Suprapubic skin (tissue), 4 donors: Measurements from ENCODE around the gene SUGCT. TPM values are rescaled to one million over a fixed set of nuclear protein-coding genes. Genes with fewer than 3 reads are reported as not detected.

Experiments used
- DNase-seq, 2 donors: peaks; one replicate each; pipeline ENCODE4 v3.0.0-alpha.2; 2019; ENCODE audit warnings: low spot score in 2 of 2
- H3K27ac ChIP-seq: fragments of 200-600 bp; sonication (generic); one replicate; pipeline ENCODE4 v1.5.1; 2019
- H3K27me3 ChIP-seq: fragments of 200-600 bp; sonication (generic); one replicate; pipeline ENCODE4 v1.5.1; 2019
- H3K36me3 ChIP-seq: fragments of 200-600 bp; sonication (generic); one replicate; pipeline ENCODE4 v1.5.1; 2019
- H3K4me1 ChIP-seq: fragments of 200-600 bp; sonication (generic); one replicate; pipeline ENCODE4 v1.5.1; 2019
- H3K4me3 ChIP-seq: fragments of 200-600 bp; sonication (generic); one replicate; pipeline ENCODE4 v1.5.1; 2019; ENCODE audit warnings: mild to moderate bottlenecking
- H3K9me3 ChIP-seq: fragments of 200-600 bp; sonication (generic); one replicate; pipeline ENCODE4 v1.5.1; 2019
- EP300 ChIP-seq: sonication (generic); formaldehyde crosslinking; IDR thresholded peaks from one replicate; pipeline ENCODE4 v1.6.1; 2017; ENCODE audit warnings: antibody characterized with exemption
- POLR2A ChIP-seq, 2 donors: fragments of 450-650 bp; IDR thresholded peaks; one replicate each; pipeline ENCODE4 v1.6.1; 2017; ENCODE audit warnings: antibody characterized with exemption in 2 of 2, mild to moderate bottlenecking in 2 of 2, moderate library complexity in 2 of 2
- POLR2AphosphoS5 ChIP-seq, 3 donors: sonication (generic); formaldehyde crosslinking; IDR thresholded peaks; one replicate each; pipeline ENCODE4 v1.6.1; 2017; ENCODE audit warnings: antibody characterized with exemption in 3 of 3
- WGBS: methylation state at CpG from one replicate; pipeline ENCODE4 v1.1.5; 2018; 5-methylcytosine and 5-hydroxymethylcytosine counted together
- total RNA-seq, 4 donors: library from RNA; depleted of rRNA; stranded (reverse); fragments of >200 nt; gene quantifications; one replicate each; pipeline ENCODE4 v1.1.0, GENCODE V29; 2016
- TF ChIP-seq, protein P1 (sequence below), 2 donors: fragments of 200-600 bp in 1 of 2; fragments of 450-650 bp in 1 of 2; sonication (generic) in 1 of 2; IDR thresholded peaks; one replicate each; pipeline ENCODE4 v1.5.1; 2016 to 2019; ENCODE audit warnings: antibody characterized with exemption in 2 of 2, mild to moderate bottlenecking in 1 of 2, moderate library complexity in 1 of 2

The SUGCT gene
- total RNA-seq, 4 donors from 2014 or later, result 0.73 to 2.2 (median 0.98) TPM; not detected in 1

DNA sequence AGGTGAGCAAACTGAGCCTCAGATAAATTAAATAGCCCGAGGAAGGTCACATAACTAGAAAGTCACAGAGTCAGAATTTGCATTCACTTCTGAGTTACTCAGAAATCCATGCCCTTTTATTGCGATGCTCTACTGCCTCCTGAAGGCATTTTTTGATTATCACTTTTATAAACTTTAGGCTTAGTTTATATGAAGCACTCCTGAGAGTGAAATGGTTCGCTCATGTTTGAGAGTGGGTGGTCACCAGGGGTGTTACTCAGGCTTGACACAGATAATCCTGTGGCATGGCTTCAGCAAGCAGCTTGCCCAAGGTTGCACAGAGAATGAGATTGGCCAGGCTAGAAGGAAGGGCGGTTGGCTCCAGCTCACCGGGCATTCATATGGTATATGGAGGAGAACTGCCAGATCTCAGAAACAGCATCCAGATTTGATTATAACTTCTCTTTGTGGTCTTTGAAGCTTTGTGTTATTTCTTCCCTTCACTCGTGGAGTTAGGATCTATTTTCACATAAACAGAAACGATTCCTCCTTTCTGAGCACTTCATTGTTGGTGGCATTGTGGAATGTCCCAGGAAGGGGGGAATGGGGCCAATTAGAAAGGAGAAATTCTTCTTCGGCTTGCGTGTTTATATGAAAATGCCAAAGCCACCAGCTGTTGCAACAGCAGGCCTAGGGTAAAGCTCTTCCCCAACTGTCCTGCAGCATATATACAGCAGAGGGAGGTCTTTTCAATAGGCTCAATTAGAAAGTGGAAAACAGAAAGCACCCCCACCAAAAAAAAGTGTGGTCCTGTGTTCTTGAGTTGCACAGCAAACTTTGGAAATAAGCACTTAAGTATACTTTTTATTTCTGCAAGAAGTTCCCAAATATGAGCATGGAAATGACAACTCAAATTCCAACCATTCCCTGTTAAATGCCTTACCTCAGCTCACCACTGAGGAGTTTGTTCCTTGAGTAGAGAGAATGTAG, 628.8 kb downstream of the SUGCT start:
- Histone ChIP-seq H3K27me3 (no peaks in the 10 kb centered on the region), H3K4me3 (no peak overlapping the region), H3K4me1 (no peaks in the 10 kb centered on the region), H3K27ac (no peak overlapping the region), H3K36me3 (no peaks in the 10 kb centered on the region), H3K9me3 (no peaks in the 10 kb centered on the region)
- no peak for DNase-seq
- WGBS, result 74% methylated on average over 9 of the region's 9 CpGs
- no peak for TF ChIP-seq POLR2A (IDR thresholded peaks at IDR 0.05)
- TF ChIP-seq, protein P1, sequence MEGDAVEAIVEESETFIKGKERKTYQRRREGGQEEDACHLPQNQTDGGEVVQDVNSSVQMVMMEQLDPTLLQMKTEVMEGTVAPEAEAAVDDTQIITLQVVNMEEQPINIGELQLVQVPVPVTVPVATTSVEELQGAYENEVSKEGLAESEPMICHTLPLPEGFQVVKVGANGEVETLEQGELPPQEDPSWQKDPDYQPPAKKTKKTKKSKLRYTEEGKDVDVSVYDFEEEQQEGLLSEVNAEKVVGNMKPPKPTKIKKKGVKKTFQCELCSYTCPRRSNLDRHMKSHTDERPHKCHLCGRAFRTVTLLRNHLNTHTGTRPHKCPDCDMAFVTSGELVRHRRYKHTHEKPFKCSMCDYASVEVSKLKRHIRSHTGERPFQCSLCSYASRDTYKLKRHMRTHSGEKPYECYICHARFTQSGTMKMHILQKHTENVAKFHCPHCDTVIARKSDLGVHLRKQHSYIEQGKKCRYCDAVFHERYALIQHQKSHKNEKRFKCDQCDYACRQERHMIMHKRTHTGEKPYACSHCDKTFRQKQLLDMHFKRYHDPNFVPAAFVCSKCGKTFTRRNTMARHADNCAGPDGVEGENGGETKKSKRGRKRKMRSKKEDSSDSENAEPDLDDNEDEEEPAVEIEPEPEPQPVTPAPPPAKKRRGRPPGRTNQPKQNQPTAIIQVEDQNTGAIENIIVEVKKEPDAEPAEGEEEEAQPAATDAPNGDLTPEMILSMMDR (IDR thresholded peaks at IDR 0.05), result no peak
- TF ChIP-seq POLR2AphosphoS5 (IDR thresholded peaks at IDR 0.05), result no peak
- TF ChIP-seq EP300, result no peak

DNA sequence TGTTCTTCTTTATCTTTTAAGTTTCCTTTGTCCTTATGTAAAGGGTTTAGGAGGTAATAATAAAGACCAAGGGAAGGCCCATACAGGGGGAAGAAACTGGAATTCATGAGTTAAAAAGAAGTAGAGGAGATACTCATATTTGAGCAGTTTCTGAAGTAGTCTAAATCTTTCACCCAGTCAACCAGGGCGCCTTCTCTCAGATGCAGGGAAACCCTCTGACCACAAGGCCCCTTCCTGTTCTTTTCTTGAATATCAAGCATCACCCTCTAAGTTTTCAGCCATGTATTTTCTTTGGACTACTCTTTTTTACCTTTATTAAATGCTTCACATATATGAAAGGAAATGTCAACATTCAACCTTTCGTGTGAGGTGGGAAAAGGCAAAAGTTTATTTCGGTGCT, 630.8 kb downstream of the SUGCT start:
- WGBS, result 90% methylated on average over 3 of the region's 3 CpGs
- TF ChIP-seq EP300 (no peak), POLR2AphosphoS5 (IDR thresholded peaks at IDR 0.05) (no peak), POLR2A (IDR thresholded peaks at IDR 0.05) (no peak)
- TF ChIP-seq, protein P1 (IDR thresholded peaks at IDR 0.05), result no peak
- Histone ChIP-seq H3K27ac (no peak overlapping the region), H3K9me3 (no peaks in the 10 kb centered on the region), H3K4me1 (no peaks in the 10 kb centered on the region), H3K36me3 (no peaks in the 10 kb centered on the region), H3K4me3 (no peak overlapping the region), H3K27me3 (no peaks in the 10 kb centered on the region)
- DNase-seq, result no peak

DNA sequence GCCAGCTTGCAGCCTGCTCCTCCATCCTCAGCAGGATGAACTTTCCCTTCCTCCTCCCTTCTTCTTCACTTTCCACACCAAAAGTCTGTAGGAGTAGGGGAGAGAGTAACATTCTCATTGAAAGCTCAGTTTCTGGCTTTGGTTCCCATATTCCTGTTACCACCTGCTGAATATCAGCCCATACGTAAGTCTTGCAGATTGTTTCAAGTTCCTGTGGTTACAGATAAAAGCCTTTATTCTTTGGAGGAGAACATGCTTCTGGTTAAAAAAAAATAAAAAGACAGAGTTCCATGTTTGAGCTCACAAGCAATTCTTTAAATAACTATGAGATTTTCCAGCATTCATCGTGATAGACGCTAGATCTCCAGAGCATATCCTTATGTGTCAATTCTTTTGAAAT, 637.3 kb downstream of the SUGCT start:
- Histone ChIP-seq H3K27ac (no peak overlapping the region), H3K4me1 (no peaks in the 10 kb centered on the region), H3K36me3 (no peaks in the 10 kb centered on the region), H3K4me3 (no peak overlapping the region), H3K9me3 (no peaks in the 10 kb centered on the region), H3K27me3 (no peaks in the 10 kb centered on the region)
- no peak for TF ChIP-seq POLR2A (IDR thresholded peaks at IDR 0.05)
- no peak for TF ChIP-seq POLR2AphosphoS5 (IDR thresholded peaks at IDR 0.05)
- no peak for TF ChIP-seq EP300
- TF ChIP-seq, protein P1 (IDR thresholded peaks at IDR 0.05), result no peak
- 70% methylated on average over 3 of the region's 3 CpGs for WGBS
- DNase-seq, result no peak

DNA sequence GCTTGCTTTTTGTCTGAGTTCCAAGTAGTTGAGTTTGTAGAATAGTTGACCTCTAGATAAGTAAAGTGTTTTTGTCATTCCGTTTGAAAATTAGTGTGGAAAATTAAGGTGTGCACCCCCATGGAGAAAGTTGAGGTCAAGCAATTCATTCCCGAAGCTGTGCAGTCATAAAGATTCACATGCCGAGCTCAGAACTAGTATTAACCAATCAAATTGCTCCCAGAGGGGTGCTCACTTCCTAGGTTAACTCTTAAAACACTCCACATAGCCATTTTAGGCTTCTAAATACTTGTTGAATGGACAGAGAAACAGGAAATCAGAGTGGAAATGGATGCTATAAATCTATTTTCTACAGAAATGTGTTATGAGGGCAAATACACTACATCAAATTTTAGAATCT, 638.9 kb downstream of the SUGCT start:
- no peak for DNase-seq
- Histone ChIP-seq H3K27me3 (no peaks in the 10 kb centered on the region), H3K36me3 (no peaks in the 10 kb centered on the region), H3K4me3 (no peak overlapping the region), H3K27ac (no peak overlapping the region), H3K4me1 (no peaks in the 10 kb centered on the region), H3K9me3 (no peaks in the 10 kb centered on the region)
- WGBS, result 69% methylated on average over 3 of the region's 3 CpGs
- TF ChIP-seq, protein P1 (IDR thresholded peaks at IDR 0.05), result no peak
- TF ChIP-seq EP300 (no peak), POLR2A (IDR thresholded peaks at IDR 0.05) (no peak), POLR2AphosphoS5 (IDR thresholded peaks at IDR 0.05) (no peak)

DNA sequence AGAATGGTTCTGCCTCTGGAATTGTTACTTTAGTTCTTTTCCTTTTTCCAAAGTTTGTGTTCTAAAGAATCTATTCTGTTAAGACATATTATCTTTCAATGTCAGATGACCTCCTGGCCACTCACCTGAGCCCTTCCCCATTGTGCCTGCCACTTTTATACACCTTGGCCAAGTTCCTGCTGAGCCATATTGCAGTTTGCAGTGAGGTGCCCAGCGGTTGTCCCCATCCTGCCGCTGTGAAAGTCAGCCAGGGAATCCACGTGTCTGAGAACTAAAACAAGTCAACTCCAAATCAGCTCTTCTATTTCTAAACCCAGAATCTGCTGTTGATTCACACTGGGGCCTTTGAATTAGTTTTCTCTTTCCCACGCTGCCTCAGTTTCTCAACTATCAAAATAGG, 641.1 kb downstream of the SUGCT start:
- DNase-seq, result no peak
- H3K27me3 ChIP-seq, result no peaks in the 10 kb centered on the region
- WGBS, result 97% methylated on average over 4 of the region's 4 CpGs
- H3K27ac ChIP-seq, result no peak overlapping the region
- H3K4me1 ChIP-seq, result peaks cover 4% of the 10 kb centered on the region
- H3K4me3 ChIP-seq, result no peak overlapping the region
- TF ChIP-seq, protein P1 (IDR thresholded peaks at IDR 0.05), result no peak
- TF ChIP-seq POLR2A (IDR thresholded peaks at IDR 0.05) (no peak), EP300 (no peak), POLR2AphosphoS5 (IDR thresholded peaks at IDR 0.05) (no peak)
- no peaks in the 10 kb centered on the region for H3K9me3 ChIP-seq
- no peaks in the 10 kb centered on the region for H3K36me3 ChIP-seq
